Activated CD4-positive, CD25-positive, alpha-beta regulatory T cell treated with anti-CD3 and anti-CD28 coated beads, Interleukin-2, amount 50 U/mL, for 72 hours (primary cell): ENCODE results near the gene HSPB6.

Experiments used
- DNase-seq: peaks from one replicate; pipeline ENCODE4 v3.0.0; 2021

Gene HSPB6

GRCh38 chr19:35713904-35714495, 42.8 kb downstream of the HSPB6 start:
- DNase-seq: no peak

DNA sequence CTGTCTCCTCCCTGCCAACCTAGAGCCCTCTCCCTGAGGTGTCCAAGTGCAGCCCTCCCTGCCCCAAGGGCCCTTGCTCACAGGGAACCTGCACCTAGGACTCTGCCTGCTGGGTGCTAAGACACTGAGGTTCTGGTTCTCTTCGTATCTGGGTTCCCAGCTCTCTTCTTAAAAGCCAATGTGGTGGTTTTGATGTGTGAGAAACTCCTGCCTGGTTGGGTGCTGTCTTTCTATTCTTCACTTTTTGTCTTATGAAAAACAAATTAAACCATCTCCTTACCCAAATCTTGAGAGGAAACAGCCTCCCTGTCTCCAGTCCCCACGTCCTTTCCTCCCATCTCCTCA, 43.4 kb downstream of the HSPB6 start:
- no peak for DNase-seq

DNA sequence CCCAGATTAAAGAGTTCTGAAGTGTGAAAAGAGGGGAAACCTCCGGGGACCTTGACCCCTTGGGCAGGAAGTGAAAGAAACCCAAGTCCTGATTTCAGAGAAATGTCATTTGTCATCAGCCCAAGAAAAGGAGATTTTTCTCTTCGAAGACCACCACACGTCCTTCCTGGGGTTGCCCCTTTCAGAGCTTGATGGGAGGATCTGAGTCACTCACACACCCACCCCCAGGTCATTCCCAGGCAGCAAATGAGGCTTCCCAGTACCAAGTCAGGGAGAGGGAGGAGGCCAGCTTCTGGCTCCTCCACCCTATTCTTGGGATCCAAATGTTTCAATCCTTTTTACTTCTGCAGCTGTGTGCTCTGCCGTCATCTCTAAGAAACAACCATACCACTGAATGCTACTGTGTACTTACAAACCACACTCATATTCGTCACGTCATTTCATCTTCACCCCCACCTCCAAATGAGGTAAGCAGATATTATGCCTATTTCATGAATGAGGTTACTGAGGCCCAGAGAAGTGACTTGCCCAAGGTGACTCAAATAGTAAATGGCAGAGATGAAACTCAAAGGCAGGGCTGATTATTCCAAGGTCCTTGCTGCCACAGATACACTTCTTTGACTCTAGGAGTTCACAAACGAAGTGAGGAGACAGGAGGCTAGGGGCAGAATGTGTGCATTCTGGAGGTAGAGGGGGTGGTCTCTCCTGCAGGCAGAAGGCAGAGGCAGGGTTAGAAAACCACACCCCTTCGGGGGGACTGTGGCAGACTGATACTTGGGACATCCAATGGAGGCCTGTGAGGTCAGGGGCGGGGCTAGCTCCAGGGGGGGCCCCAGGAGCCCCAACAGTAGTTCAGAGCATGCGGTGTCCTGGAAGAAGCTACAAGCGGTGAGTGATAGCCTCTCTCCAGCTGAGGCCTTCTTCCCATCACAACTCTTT, 44.0 kb downstream of the HSPB6 start:
- DNase-seq: peak; percentile 76

DNA sequence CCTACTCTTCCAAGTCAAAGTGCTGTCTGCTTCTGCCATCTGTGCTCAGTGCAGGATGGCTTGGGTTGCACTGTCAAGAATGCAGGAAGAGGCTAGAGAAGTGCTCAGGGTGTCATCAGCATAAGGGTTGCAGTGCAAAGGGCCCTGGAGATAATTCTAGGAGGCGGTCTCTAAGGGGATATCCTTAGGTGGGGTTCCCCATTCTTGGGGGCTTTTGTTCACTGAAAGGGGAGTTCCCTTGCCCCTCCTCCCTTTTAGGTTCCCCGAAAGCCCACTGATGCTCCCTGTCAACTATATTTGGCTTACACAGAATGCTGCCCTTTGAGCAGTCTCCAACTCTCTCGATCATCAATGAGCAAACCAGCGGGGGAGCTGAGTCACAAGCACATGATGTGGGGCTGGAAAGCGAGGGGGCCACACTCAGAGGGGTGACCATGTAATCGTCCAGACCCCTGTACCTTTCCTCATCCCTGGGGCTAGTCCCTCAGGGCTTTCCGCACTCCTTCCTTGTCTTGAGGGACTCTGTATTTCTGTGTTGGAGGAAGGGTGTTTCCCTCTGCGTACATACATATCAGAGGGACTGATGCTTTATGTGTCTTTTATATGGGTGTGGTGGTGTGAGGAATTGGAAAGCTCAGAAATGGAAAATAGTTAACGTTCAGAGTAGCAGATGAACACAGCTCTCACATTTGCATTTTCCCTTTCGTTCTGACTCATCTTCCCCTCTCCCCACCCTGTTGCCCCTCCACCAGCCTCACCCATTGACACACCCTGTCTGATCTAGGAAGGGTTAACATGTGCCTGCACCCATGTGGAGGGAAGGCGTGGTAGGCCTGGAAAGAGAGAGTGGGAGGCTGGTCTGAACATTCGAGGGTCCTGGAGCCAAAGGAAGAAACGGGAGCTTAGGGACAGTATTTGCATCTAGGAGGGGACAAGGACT, 45.8 kb downstream of the HSPB6 start:
- DNase-seq: peak; percentile 63

DNA sequence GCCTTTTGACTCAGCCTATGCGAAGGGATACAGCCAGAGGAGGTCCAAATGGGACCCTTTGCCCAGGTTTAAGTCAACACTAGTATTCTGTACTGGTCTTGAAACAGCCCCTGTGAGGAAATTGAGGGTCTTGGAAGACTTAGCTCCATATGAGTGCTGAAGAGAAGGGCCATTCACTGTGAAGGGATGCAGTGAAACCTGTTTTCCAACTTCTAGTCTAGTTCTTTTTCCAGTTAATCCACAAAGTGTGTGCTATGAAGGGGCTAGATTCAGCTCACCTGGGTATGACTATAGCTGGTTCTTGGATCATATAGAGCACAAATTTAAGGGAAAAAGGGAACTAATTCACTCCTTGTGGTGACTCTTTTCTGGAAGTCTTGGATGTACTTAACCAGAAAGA, 48.4 kb downstream of the HSPB6 start:
- DNase-seq: no peak
